Hematopoietic multipotent progenitor cell treated with erythropoietin and hydrocortisone succinate and interleukin-3 and kit ligand, for 8 days (in vitro differentiated cells): ENCODE results near the gene C8G.
A peak's percentile ranks its signal among the peaks of the same experiment; 100 is the strongest.

ENCODE experiments used
- DNase-seq: peaks from one replicate; pipeline ENCODE4 v3.0.0-alpha.2; 2015

C8G gene

DNA sequence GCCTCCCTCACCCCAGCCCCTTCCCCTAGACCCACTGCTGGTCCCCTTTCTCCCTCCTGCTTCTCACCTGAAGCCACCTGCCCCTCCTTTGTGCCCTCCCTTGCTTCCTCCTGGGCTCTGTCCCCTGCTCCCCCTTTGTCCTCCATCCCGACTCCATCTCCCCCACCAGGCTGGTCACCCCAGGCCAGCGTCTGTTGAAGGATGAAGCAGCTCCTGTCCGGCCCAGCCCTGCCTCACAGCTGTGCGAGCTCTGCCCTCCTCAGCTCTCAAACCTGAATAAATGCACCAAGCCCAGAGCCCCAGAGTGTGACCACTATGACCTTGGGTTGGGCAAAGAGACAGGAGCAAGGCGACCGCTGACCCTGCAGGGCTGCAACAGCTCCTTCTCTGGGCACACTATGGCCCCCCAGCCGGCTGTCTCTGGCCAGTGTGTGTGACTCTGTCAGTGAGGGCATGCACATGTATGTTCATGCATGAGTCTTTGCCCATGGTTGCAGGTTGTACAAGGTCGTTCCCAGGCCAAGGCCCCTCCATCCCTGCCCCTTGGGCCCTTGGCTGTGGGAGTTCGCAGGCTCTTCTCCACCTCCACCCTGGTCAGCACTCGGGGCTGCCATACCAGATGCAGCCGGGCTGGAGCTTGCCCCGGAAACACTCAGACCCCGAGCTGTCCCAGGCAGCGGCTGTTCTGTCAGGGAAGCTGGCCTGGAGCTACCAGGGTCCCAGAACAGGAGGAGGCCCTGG is 10.3 kb downstream of the C8G start:
- DNase-seq = no peak

DNA sequence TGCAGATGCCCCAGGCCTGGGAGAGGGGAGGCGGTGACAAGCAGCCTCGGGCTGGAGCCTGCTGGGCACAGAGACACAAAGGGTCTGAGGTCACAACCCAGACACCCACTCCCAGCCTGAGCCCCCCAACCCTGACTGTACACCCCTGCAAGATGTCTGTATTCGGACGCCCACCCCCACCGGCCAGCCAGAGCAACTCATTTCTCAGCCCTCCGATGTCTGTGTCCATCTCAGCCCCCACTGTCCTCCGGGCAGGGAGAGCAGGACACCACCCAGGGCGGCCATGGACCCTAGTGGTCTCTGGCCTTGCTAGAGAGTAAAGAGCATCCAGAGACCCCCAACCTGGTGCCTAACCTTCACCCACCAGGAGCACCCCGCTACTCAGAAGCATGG is 10.9 kb downstream of the C8G start:
- no peak for DNase-seq

DNA sequence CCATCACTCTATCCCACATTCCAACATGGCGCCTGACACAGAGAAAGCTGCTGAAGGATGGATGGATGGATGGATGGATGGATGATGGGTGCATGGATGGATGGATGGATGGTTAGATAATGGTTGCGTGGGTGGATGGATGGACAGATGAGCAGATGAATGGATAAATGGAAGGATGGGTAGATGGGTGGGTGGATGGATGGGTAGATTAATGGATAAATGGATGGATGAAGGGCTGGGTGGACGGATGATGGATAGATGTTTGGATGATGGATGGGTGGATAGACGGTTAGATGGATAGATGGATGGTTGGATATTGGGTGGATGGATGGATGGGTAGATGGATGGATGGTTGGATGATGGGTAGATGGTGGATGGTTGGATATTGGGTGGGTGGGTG is 11.6 kb downstream of the C8G start:
- no peak for DNase-seq

DNA sequence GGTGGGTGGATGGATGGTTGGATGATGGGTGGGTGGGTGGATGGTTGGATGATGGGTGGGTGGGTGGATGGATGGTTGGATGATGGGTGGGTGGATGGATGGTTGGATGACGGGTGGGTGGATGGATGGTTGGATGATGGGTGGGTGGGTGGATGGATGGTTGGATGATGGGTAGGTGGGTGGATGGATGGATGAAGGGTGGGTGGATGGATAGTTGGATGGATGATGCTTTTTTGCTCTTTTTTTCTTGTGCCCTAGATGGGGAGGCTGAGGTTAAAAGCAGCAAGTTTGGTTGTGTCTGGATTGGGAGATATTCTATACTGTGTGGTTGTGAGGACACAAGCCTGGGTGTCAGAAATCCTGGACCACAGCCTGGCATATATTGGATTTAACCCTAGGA is 12.4 kb downstream of the C8G start:
- no peak for DNase-seq

GRCh38 chr9:136957901-136958300 is 12.9 kb downstream of the C8G start:
- DNase-seq = no peak

DNA sequence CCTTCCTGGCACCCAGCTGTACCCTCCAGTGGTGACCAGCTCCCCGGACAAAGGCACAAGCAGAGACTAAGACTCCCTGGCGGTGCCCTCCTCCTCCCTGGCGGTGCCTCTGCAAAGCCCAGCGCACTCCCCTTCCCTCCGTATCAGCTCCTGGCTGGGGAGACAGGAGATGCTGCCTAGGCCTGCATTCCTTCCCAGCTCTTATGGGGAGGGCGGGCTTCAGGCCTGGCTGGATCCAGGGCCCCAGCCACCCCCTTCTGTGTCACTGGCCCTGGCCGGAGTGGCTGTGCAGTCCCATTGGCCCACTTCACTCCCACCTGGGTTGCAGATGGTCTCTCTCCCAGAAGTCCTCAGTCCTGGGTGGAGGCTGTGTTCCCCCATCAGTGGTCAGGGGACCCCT is 13.4 kb downstream of the C8G start:
- DNase-seq = no peak

DNA sequence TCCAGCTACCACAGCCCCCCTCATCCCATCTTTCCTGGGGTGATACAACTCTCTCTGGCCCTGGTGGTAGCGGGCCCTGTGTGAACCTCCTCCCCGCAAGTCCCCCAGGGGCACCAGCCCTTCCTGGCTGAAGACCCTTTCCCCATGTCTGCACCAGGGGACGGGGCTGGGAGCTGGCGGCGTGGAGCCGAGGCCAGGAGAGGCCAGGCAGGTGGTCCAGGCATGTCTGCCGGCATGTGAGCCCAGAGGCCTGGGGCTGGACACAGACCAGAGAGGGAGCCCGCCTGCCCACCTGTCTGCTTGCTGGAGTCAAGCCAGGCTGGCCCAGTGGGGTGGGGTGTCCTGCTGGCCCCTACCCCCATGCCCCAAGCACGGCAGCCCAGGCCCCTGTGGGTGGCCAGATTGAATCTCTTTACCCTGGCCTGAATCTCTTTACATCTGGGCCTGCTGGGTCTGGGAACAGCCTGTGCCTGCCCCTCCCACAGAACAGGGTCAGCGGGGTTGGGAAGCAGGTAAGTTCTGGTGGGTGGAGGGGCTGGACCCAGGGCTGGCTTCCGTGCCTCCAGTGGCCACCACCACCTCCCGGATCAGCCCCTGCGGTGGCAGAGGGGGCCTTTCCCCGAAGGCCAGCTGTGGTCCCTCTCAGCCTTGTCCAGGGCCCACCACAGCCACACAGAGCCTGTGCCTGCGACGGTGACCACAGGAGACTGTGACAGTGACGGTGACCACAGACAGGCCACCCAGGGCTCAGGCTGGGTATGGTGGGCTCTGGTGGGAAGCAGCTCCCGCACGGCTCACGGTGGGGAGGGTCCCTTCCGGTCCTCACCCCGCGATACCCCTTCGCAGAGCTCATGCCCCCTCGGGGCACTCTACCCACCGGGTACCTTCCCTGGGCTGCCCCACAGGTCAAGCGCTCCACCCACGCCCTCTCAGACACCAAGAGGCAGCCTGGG is 14.1 kb downstream of the C8G start:
- no peak for DNase-seq

GRCh38 chr9:136960212-136960937 is 15.3 kb downstream of the C8G start:
- DNase-seq = no peak

GRCh38 chr9:136960938-136961275 is 15.9 kb downstream of the C8G start:
- no peak for DNase-seq

- DNase-seq = no peak
Measured at GRCh38 chr9:136961279-136962065, 16.4 kb downstream of the C8G start.

- peak; percentile 31 for DNase-seq
Measured at GRCh38 chr9:136962163-136962562, 17.1 kb downstream of the C8G start.

DNA sequence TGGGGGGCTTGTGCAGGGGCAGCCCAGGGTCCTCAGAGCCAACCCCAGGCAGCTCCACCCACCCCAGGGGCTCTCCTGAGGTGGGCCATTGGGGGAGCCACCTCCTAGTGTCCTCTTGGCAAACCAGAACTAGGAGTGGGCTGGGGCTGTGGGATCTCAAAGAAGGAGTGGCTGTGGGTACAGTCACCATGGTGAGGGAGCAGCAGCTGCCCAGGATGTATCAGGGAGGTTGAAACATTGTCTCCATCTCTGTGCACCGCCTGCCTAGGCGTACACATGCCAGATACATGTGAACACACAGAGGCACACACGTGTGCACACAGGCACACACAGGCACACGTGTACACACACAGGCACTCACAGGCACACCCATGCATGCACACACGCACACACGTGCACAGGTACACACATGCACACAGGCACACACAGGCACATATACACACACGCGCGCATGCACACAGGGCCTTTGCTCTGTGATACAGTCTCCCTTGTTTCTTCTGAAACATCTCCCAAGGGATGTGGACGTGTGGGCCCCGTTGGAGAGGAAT is 17.7 kb downstream of the C8G start:
- no peak for DNase-seq

DNA sequence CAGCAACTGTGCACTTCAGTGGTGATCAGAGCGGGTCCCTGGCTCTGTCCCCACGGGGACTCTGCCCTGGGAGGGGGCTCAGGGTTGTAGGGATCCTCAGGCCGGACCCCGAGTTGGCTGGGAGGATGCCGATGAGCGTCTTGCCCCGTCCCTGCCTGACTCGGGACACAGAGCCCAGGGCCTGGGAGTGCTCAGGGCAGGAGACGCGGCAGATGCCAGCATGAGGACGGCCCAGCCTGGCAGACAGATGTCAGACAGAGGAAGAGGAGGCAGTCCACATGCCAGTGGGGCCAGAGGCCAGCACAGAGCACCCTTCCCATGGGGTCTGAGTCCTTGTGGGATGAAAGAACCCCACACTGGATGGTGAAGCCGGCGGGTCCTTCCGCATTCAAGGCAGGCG is 18.3 kb downstream of the C8G start:
- no peak for DNase-seq

DNA sequence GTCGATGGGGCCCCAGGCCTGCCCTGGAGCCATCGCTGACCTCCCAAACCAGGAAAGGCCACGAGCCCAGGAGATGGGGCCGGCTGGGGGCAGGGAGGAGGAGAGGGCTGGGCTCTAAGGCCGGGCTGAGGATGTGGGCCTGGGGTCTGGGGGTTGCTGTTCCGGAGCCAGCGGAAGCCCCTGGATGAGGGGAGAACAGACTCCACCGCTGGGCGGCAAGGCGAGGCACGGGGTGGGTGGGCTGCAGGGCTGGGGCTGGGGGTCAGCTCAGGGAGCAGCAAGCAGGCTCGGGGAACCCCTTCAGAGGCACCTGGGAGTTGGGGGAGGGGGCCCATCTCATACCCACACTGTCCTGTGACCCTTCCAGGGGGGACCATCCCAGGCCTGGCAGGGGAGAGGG is 18.7 kb downstream of the C8G start:
- no peak for DNase-seq

GRCh38 chr9:136964171-136964689 is 19.2 kb downstream of the C8G start:
- DNase-seq = peak; percentile 45

DNA sequence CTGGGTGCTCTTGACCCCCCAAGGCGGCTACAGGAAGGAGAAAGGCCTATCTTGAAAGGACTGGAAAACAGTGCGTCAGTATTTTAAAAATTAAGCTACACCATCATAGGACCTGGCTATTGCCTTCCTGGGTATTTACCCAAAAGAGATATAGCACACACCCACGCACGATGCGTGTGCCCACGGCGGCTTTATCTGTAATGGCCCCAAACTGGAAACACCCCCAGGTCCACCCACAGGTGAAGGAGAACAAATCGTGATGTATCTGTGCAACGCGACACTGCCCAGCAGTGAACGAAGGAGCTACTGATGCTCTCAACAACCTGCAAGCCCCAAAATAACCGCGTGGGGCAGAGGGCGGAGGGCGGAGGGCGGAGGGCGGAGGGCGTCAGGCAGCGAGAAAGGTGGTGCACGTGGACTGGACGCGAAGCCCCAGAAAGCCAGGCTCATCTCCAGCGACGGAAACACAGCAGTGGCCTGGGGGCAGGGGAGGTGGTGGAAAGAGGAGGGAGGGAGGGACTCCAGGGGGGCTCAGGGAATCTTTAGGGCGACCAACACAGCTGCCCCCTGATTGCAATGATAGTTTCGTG is 19.9 kb downstream of the C8G start:
- no peak for DNase-seq

GRCh38 chr9:136965771-136966484 is 20.9 kb downstream of the C8G start:
- DNase-seq = no peak

- DNase-seq = no peak
Measured at GRCh38 chr9:136968333-136969127, 23.5 kb downstream of the C8G start.

- no peak for DNase-seq
Measured at GRCh38 chr9:136969150-136969549, 24.1 kb downstream of the C8G start.

DNA sequence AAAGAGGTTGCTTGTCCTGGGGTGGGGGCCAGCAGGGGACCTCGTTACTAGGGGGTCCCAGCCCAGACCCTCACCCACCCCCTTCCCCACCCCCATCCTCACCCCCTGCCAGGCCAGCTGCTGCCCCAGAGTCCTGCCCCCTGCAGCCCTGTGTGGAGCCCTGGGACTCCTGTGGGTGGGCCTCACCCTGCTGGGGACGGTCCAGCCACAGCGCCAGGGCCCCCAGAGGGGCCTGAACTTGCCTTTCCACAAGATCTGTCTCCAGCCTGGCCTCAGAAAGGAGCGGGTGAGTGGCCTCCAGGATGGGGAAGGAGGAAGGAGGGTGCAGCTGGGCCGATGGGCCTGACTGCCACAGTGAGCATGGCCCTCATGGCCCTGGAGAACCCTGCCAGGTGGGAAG is 24.7 kb downstream of the C8G start:
- no peak for DNase-seq
